SU-DHL-6 (cell line): ENCODE measurements around the gene TESMIN.

Source experiments
- CTCF ChIP-seq: fragments of 200-600 bp; sonication (generic); IDR thresholded peaks from one replicate; pipeline ENCODE4 v1.5.1; 2017; ENCODE audit warnings: antibody characterized with exemption, mild to moderate bottlenecking, low read length, moderate library complexity; ENCODE audit not compliant: insufficient read depth, poor library complexity, severe bottlenecking
- EZH2phosphoT487 ChIP-seq: fragments of 200-600 bp; sonication (generic), shearing (Covaris generic); conservative IDR thresholded peaks from 2 replicates; pipeline ENCODE4 v1.6.1; 2018; ENCODE audit warnings: mild to moderate bottlenecking, antibody characterized with exemption, low read length, moderate library complexity, mixed read lengths

GRCh38 chr11:68690671-68691401 is 60.5 kb downstream of the TESMIN start:
- TF ChIP-seq CTCF (no peak), EZH2phosphoT487 (no peak)
